DMS53 treated with DMSO at 0.1 percent for 48 hours (cell line): ENCODE measurements around the gene OR10V1.

Experiments
- DNase-seq: peaks from one replicate; lab custom pipeline; 2025; ENCODE audit not compliant: unreplicated experiment; lab: John Stamatoyannopoulos, UW

The OR10V1 gene

DNA sequence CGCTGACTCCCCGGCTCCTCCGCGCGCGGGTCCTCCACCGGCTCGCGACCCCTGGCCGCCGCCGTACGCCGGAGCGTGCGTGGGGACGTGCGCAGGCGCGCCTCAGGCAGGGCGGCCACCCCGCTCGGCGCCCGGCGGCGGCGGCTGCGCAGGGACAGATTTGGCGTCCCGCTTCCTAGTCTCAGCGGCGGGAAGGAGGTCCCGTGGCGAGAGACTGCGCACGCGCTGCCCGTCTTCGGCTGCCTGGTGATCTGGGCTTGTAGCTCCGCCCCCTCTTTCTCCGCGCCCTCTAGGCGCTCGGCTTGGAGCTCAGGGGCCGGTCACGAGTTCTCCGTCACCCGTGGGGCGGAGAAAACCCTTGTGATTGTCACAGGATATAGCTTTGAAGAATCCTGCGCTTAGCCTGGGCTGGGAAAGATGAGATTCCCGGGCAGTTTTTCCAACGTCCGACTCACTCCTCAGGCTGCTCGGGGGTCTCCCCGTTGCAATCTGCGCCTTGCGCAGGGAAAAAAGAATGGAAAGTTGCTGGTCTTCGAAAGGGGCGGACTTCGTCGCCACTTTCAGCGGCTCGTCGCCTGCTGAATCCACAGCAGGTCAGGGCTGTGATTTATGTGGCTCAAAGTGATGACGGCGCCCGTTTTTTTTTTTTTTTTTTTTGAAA, 44.6 kb downstream of the OR10V1 start, which contains the start of gene PATL1:
Gene PATL1, minus strand, starts transcription at position 88 of the 661 bp plus-strand sequence. CDS start 142 bp downstream, outside the sequence.
- peak; percentile 89 for DNase-seq

DNA sequence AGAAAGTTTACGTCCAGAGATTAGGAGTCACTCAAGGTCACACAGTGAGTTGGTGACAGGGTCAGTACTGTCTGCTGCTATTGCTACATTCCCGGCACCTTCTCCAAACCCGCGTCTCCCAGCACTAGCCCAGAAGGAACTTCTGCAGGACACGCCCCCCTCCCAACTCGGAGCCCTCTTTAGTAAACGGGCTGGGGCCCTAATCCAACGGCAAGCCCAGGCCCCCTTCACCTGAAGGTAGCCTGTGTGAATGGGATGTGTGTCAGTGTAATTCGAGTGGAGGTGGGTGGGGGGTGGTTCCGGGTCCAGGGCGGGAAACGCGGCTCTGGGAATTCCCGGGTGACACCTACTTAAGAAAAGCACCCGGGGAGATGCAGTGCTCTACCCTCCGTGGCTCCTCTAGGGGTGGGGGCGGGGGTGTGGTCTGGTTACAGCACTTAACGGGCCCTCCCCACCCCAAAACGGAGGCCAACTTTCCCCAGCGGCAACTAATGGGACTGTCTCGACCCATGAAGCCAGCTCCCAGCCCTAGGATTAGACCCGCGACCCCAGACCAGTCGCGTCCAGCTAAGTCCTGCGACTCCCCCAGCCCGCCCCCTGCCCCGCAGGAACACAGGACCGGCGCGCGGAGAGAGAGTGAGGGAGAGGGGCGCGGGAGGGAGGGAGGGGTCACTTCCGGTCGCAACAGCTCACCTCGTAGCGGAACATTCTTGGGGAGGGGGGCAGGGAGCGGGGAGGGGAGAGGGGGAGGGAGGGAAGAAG, 45.3 kb downstream of the OR10V1 start:
- DNase-seq: no peak

GRCh38 chr11:59667812-59668187, 45.8 kb downstream of the OR10V1 start:
- DNase-seq: no peak

- DNase-seq: no peak
These were observed 46.7 kb downstream of the OR10V1 start for GRCh38 chr11:59666969-59667368.
